CD4-positive, alpha-beta T cell treated with Interleukin-17A for 1 hour (primary cell): ENCODE measurements around the gene CENPT.
"Not testable (repeated sequence)": the region's sequence is repeated elsewhere in the genome, so short reads cannot be mapped to it uniquely, and the experiment has no call there.

Source experiments
- DNase-seq: peaks from one replicate; pipeline ENCODE4 v3.0.0-alpha.2; 2020

The CENPT gene

GRCh38 chr16:67846063-67846319 lies 1.5 kb downstream of the CENPT start:
- DNase-seq, result no peak

- no peak for DNase-seq
Measured at GRCh38 chr16:67845291-67846062, 2.0 kb downstream of the CENPT start.

GRCh38 chr16:67844497-67844896 lies 3.0 kb downstream of the CENPT start:
- DNase-seq, result no peak

- no peak for DNase-seq
Measured at GRCh38 chr16:67843343-67843765, 4.1 kb downstream of the CENPT start.

- peak; percentile 72 for DNase-seq
Measured at GRCh38 chr16:67842509-67843342, 4.8 kb downstream of the CENPT start.

GRCh38 chr16:67841816-67842508 lies 5.5 kb downstream of the CENPT start, which contains the start of gene THAP11:
Gene THAP11 (plus strand): TSS chr16:67842320. CDS start chr16:67842555, 235 bp downstream.
- DNase-seq, result peak; percentile 96

GRCh38 chr16:67841198-67841815 lies 6.2 kb downstream of the CENPT start:
- DNase-seq, result no peak

GRCh38 chr16:67837811-67838210 lies 9.7 kb downstream of the CENPT start:
- DNase-seq, result no peak

- DNase-seq, result not testable (repeated sequence)
Measured at GRCh38 chr16:67837190-67837589, 10.3 kb downstream of the CENPT start.

- DNase-seq, result no peak
Measured at GRCh38 chr16:67834242-67834614, 13.3 kb downstream of the CENPT start.

GRCh38 chr16:67833415-67834241 lies 13.9 kb downstream of the CENPT start:
- peak; percentile 95 for DNase-seq

- no peak for DNase-seq
Measured at GRCh38 chr16:67833030-67833414, 14.5 kb downstream of the CENPT start.

GRCh38 chr16:67828651-67829050 lies 18.8 kb downstream of the CENPT start:
- DNase-seq, result no peak

- DNase-seq, result no peak
Measured at GRCh38 chr16:67825906-67826305, 21.6 kb downstream of the CENPT start.

GRCh38 chr16:67825119-67825518 lies 22.4 kb downstream of the CENPT start:
- DNase-seq, result no peak

- DNase-seq, result no peak
Measured at GRCh38 chr16:67822511-67822910, 25.0 kb downstream of the CENPT start.

- DNase-seq, result no peak
Measured at GRCh38 chr16:67820608-67821259, 26.8 kb downstream of the CENPT start.

GRCh38 chr16:67814567-67814966 lies 32.9 kb downstream of the CENPT start:
- DNase-seq, result no peak

GRCh38 chr16:67811899-67812298 lies 35.6 kb downstream of the CENPT start:
- DNase-seq, result no peak

GRCh38 chr16:67807148-67807682 lies 40.3 kb downstream of the CENPT start:
- DNase-seq, result no peak

GRCh38 chr16:67806428-67807147 lies 40.9 kb downstream of the CENPT start, which contains the start of the genes RANBP10 and TSNAXIP1:
Gene RANBP10 (minus strand): TSS chr16:67806560. CDS start chr16:67806536, 24 bp downstream.
Gene TSNAXIP1 (plus strand): TSS chr16:67806889. CDS start chr16:67807150, 261 bp downstream.
- DNase-seq, result peak; percentile 99
